ENCODE data around the gene RNF217.

Gene RNF217

GRCh38 chr6:125044066-125044465 lies 81.8 kb downstream of the RNF217 start:
- H3K4me1 ChIP-seq (ENCODE audit: insufficient read depth, low read length), result peaks cover 28% of the 10 kb centered on the region
- peaks cover 15% of the 10 kb centered on the region for H3K36me3 ChIP-seq (ENCODE audit: insufficient read depth, low read length)
- H3K27me3 ChIP-seq (ENCODE audit: control insufficient read depth in 1 of 2, insufficient read depth in 2 of 2, low read length in 2 of 2), result no peaks in the 10 kb centered on the region
- H3K4me3 ChIP-seq (ENCODE audit: low read depth in 1 of 2, low read length in 2 of 2), result no peak overlapping the region
- H3K9me3 ChIP-seq (ENCODE audit: low read length), result no peaks in the 10 kb centered on the region
- no peak overlapping the region for H3K9ac ChIP-seq (ENCODE audit: low read length)
- H3K27ac ChIP-seq (ENCODE audit: low read depth, low read length), result no peak overlapping the region

- no peak overlapping the region for H3K4me3 ChIP-seq (ENCODE audit: low read depth in 1 of 2, low read length in 2 of 2)
- no peak overlapping the region for H3K27ac ChIP-seq (ENCODE audit: low read depth, low read length)
Observed at GRCh38 chr6:125044667-125045066, 82.4 kb downstream of the RNF217 start.

GRCh38 chr6:125046107-125046925 lies 84.1 kb downstream of the RNF217 start:
- no peaks in the 10 kb centered on the region for H3K27me3 ChIP-seq (ENCODE audit: control insufficient read depth in 1 of 2, insufficient read depth in 2 of 2, low read length in 2 of 2)
- no peak overlapping the region for H3K9ac ChIP-seq (ENCODE audit: low read length)
- peaks cover 25% of the 10 kb centered on the region for H3K4me1 ChIP-seq (ENCODE audit: insufficient read depth, low read length)
- H3K27ac ChIP-seq (ENCODE audit: low read depth, low read length), result no peak overlapping the region
- no peak overlapping the region for H3K4me3 ChIP-seq (ENCODE audit: low read depth in 1 of 2, low read length in 2 of 2)
- no peaks in the 10 kb centered on the region for H3K9me3 ChIP-seq (ENCODE audit: low read length)
- peaks cover 15% of the 10 kb centered on the region for H3K36me3 ChIP-seq (ENCODE audit: insufficient read depth, low read length)

More at GRCh38 chr6:125044667-125045066, 82.4 kb downstream of the RNF217 start:
- H3K9ac ChIP-seq (ENCODE audit: low read length), result no peak overlapping the region
- H3K9me3 ChIP-seq (ENCODE audit: low read length), result no peaks in the 10 kb centered on the region
- H3K36me3 ChIP-seq (ENCODE audit: insufficient read depth, low read length), result peaks cover 15% of the 10 kb centered on the region
- H3K27me3 ChIP-seq (ENCODE audit: control insufficient read depth in 1 of 2, insufficient read depth in 2 of 2, low read length in 2 of 2), result no peaks in the 10 kb centered on the region
- peaks cover 28% of the 10 kb centered on the region for H3K4me1 ChIP-seq (ENCODE audit: insufficient read depth, low read length)

GRCh38 chr6:125048274-125048673 lies 86.0 kb downstream of the RNF217 start:
- Histone ChIP-seq H3K27ac (ENCODE audit: low read depth, low read length) (no peak overlapping the region), H3K27me3 (ENCODE audit: control insufficient read depth in 1 of 2, insufficient read depth in 2 of 2, low read length in 2 of 2) (no peaks in the 10 kb centered on the region), H3K9me3 (ENCODE audit: low read length) (no peaks in the 10 kb centered on the region), H3K9ac (ENCODE audit: low read length) (no peak overlapping the region), H3K4me3 (ENCODE audit: low read depth in 1 of 2, low read length in 2 of 2) (no peak overlapping the region), H3K36me3 (ENCODE audit: insufficient read depth, low read length) (peaks cover 15% of the 10 kb centered on the region), H3K4me1 (ENCODE audit: insufficient read depth, low read length) (peaks cover 5% of the 10 kb centered on the region)

GRCh38 chr6:125050663-125051318 lies 88.6 kb downstream of the RNF217 start:
- H3K4me1 ChIP-seq (ENCODE audit: insufficient read depth, low read length), result peaks cover 13% of the 10 kb centered on the region
- no peaks in the 10 kb centered on the region for H3K9me3 ChIP-seq (ENCODE audit: low read length)

GRCh38 chr6:125053809-125054208 lies 91.6 kb downstream of the RNF217 start:
- Histone ChIP-seq H3K27ac (ENCODE audit: low read depth, low read length) (no peak overlapping the region), H3K9me3 (ENCODE audit: low read length) (no peaks in the 10 kb centered on the region), H3K4me1 (ENCODE audit: insufficient read depth, low read length) (peaks cover 17% of the 10 kb centered on the region), H3K27me3 (ENCODE audit: control insufficient read depth in 1 of 2, insufficient read depth in 2 of 2, low read length in 2 of 2) (no peaks in the 10 kb centered on the region), H3K4me3 (ENCODE audit: low read depth in 1 of 2, low read length in 2 of 2) (no peak overlapping the region), H3K9ac (ENCODE audit: low read length) (no peak overlapping the region), H3K36me3 (ENCODE audit: insufficient read depth, low read length) (no peaks in the 10 kb centered on the region)

More at GRCh38 chr6:125050663-125051318, 88.6 kb downstream of the RNF217 start:
- no peaks in the 10 kb centered on the region for H3K27me3 ChIP-seq (ENCODE audit: control insufficient read depth in 1 of 2, insufficient read depth in 2 of 2, low read length in 2 of 2)
- no peak overlapping the region for H3K9ac ChIP-seq (ENCODE audit: low read length)
- no peak overlapping the region for H3K4me3 ChIP-seq (ENCODE audit: low read depth in 1 of 2, low read length in 2 of 2)
- H3K27ac ChIP-seq (ENCODE audit: low read depth, low read length), result no peak overlapping the region
- peaks cover 7% of the 10 kb centered on the region for H3K36me3 ChIP-seq (ENCODE audit: insufficient read depth, low read length)

GRCh38 chr6:125054331-125054730 lies 92.1 kb downstream of the RNF217 start:
- Histone ChIP-seq H3K36me3 (ENCODE audit: insufficient read depth, low read length) (no peaks in the 10 kb centered on the region), H3K27me3 (ENCODE audit: control insufficient read depth in 1 of 2, insufficient read depth in 2 of 2, low read length in 2 of 2) (no peaks in the 10 kb centered on the region), H3K9ac (ENCODE audit: low read length) (no peak overlapping the region), H3K27ac (ENCODE audit: low read depth, low read length) (no peak overlapping the region), H3K4me1 (ENCODE audit: insufficient read depth, low read length) (peaks cover 23% of the 10 kb centered on the region), H3K9me3 (ENCODE audit: low read length) (no peaks in the 10 kb centered on the region), H3K4me3 (ENCODE audit: low read depth in 1 of 2, low read length in 2 of 2) (no peak overlapping the region)

GRCh38 chr6:125057392-125058246 lies 95.4 kb downstream of the RNF217 start:
- H3K4me3 ChIP-seq (ENCODE audit: low read depth in 1 of 2, low read length in 2 of 2), result no peak overlapping the region
- peaks cover 26% of the 10 kb centered on the region for H3K4me1 ChIP-seq (ENCODE audit: insufficient read depth, low read length)
- no peaks in the 10 kb centered on the region for H3K27me3 ChIP-seq (ENCODE audit: control insufficient read depth in 1 of 2, insufficient read depth in 2 of 2, low read length in 2 of 2)
- no peak overlapping the region for H3K9ac ChIP-seq (ENCODE audit: low read length)
- H3K27ac ChIP-seq (ENCODE audit: low read depth, low read length), result no peak overlapping the region
- peaks cover 3% of the 10 kb centered on the region for H3K36me3 ChIP-seq (ENCODE audit: insufficient read depth, low read length)
- no peaks in the 10 kb centered on the region for H3K9me3 ChIP-seq (ENCODE audit: low read length)

GRCh38 chr6:125058546-125058945 lies 96.3 kb downstream of the RNF217 start:
- H3K9ac ChIP-seq (ENCODE audit: low read length), result no peak overlapping the region
- no peaks in the 10 kb centered on the region for H3K27me3 ChIP-seq (ENCODE audit: control insufficient read depth in 1 of 2, insufficient read depth in 2 of 2, low read length in 2 of 2)
- H3K4me3 ChIP-seq (ENCODE audit: low read depth in 1 of 2, low read length in 2 of 2), result no peak overlapping the region
- peaks cover 26% of the 10 kb centered on the region for H3K4me1 ChIP-seq (ENCODE audit: insufficient read depth, low read length)
- H3K36me3 ChIP-seq (ENCODE audit: insufficient read depth, low read length), result peaks cover 7% of the 10 kb centered on the region
- H3K9me3 ChIP-seq (ENCODE audit: low read length), result no peaks in the 10 kb centered on the region
- H3K27ac ChIP-seq (ENCODE audit: low read depth, low read length), result no peak overlapping the region

- H3K4me3 ChIP-seq (ENCODE audit: low read depth in 1 of 2, low read length in 2 of 2), result no peak overlapping the region
- no peak overlapping the region for H3K27ac ChIP-seq (ENCODE audit: low read depth, low read length)
- no peaks in the 10 kb centered on the region for H3K9me3 ChIP-seq (ENCODE audit: low read length)
- no peaks in the 10 kb centered on the region for H3K27me3 ChIP-seq (ENCODE audit: control insufficient read depth in 1 of 2, insufficient read depth in 2 of 2, low read length in 2 of 2)
- peaks cover 19% of the 10 kb centered on the region for H3K4me1 ChIP-seq (ENCODE audit: insufficient read depth, low read length)
- peaks cover 12% of the 10 kb centered on the region for H3K36me3 ChIP-seq (ENCODE audit: insufficient read depth, low read length)
- no peak overlapping the region for H3K9ac ChIP-seq (ENCODE audit: low read length)
Observed at GRCh38 chr6:125063307-125063706, 101.1 kb downstream of the RNF217 start.

- no peak overlapping the region for H3K27ac ChIP-seq (ENCODE audit: low read depth, low read length)
- no peak overlapping the region for H3K4me3 ChIP-seq (ENCODE audit: low read depth in 1 of 2, low read length in 2 of 2)
- H3K36me3 ChIP-seq (ENCODE audit: insufficient read depth, low read length), result peaks cover 12% of the 10 kb centered on the region
- H3K4me1 ChIP-seq (ENCODE audit: insufficient read depth, low read length), result peaks cover 6% of the 10 kb centered on the region
- no peaks in the 10 kb centered on the region for H3K9me3 ChIP-seq (ENCODE audit: low read length)
- no peak overlapping the region for H3K9ac ChIP-seq (ENCODE audit: low read length)
- H3K27me3 ChIP-seq (ENCODE audit: control insufficient read depth in 1 of 2, insufficient read depth in 2 of 2, low read length in 2 of 2), result no peaks in the 10 kb centered on the region
Observed at GRCh38 chr6:125066140-125066539, 103.9 kb downstream of the RNF217 start.
